ENCODE data around the gene NRN1L.

The NRN1L gene

DNA sequence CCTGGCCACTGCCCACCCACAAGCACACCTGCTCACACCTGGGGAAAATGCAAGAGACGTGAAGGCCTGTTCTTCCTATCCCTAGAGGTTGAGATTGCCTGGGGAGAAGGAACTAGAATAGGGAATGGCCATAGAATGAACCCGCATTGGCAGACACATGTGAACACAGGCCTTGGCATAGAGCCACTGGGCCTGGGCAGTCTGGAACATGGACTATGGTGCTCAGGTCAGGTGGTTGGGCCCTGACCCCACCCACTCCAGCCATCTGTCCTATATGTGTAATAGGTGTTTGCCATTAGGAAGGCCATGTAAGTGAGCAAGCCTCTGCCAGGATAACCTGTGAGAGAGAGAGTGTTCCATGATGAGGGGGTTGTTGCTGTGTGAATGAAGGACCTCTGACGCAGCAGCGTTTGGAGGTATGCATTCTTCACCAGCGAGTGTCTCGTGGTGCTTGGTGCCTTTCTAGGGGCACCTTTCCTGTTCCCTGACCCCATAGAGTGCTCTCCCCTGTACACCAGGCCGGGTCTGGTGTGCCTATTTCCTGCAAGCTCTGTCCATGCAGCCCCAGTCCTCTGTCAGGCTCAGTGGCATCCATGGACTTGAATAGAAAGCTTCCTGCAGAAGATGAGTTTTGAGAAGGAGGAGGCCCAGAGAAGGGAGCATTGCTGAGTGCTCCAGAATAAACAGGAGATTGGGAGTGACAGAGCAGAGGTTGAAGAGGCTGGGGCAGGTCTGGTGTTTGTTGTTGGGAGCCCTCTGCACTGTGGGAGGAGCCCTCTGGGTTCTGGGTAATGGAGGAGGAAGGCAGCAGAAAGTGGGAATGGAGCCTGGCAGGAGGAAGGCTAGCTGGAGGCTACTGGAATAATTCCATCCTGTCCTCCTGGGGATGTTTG lies 31.4 kb downstream of the NRN1L start:
- no peak for DNase-seq

DNA sequence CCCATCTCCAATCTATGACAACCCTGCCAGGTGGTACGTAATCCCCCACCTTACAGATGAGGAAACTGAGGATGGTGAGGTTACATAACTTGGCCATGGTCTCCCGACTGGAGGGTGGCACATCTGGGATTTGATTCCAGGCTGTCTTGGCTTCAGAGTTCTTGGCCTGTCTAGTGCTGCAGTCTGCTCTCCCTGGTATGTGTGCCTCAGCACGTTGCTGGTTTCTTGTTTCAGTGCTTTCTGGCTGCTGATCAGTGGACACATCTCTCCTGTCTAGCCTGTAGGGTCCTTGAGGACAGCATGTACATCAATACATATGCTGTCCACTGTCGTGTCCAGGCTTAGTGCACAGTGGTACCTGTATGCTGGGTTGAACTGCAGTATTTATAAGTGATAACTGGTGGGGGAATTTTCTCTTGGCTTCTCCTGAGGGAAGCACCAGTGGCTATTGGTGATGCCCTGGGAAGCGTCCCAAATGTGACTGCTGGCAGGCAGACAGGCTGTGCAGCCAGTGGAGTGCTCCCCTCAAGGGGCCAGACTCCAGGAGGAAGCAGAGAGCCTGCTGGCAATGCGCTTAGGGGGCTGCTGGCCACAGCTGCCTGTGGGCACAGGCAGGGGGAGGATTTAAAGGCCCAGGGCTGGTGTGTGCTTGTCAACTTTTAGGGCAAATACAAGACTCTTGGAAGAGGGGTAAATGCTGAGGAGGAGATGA lies 32.6 kb downstream of the NRN1L start:
- peak in 48 of 56 donors; percentile 26 to 80 (median 56) for DNase-seq

DNA sequence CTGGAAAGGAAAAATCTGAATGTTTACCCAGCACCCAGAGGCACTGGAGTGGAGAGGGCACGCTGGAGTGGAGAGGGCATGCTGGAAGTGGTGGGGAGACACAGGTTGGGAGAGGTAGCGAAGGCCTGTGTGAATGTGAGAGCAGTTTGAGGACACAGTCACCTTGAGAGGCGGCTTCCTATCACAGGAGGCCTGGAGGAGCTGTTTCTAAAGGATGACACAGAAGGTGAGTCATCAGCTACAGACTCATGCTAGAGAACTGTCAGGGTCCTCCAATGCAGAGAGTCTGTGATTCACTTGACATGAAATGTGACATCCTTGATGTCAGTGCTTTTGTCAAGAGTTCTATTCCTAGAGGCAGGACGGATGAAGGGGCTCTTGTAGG lies 33.2 kb downstream of the NRN1L start:
- peak in 28 of 56 donors; percentile 24 to 90 (median 60) for DNase-seq

DNA sequence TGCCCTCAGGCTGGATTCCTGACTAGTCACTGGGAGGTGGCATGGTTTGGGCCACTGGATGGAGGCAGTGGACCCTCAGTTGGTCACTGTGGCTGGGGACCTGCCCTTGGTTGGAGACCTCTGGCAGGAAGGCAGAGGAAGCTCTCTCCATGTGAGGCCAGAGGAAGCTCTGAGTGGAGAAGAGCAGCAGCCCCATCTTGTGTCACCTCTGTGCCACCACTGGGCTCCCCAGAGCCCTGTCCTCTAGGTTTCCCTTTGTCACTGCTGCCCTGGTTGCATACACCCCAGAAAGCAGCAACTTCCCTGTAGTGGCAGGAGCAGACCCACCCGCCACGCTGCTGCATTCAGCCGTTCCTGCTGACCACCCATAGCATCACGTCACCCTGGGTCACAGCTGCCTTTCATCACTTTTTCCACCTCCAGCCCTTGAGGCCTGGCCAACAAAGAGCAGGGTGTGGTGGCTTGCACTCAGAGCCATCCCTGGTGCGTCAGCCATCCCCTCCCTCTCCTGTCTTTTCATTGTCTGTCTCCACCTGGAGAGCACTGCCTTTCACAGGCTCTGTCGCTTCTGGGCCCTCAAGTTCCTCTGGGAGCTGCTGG lies 35.0 kb downstream of the NRN1L start:
- DNase-seq = no peak

DNA sequence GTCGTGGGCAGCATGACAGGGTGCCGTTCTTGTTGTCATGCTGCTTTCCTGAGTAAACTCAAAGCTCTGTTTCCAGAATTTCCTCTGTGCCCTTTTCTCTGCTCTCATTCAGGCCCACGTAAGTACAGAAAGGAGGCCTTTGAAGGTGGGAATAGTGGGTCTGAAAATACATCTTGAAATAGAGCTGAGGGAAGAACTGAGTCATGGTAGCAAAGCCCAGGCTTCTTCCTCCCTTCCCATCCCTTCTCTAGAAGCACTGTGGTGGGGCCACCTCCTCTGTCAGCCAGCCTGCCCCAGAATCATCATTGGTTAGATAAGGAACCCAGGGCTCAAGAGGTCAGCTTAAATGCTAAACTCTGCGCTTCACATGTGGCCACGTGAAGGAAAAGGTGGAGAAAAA lies 37.5 kb downstream of the NRN1L start:
- DNase-seq = peak in 3 of 56 donors; percentile 22 to 37 (median 34)

DNA sequence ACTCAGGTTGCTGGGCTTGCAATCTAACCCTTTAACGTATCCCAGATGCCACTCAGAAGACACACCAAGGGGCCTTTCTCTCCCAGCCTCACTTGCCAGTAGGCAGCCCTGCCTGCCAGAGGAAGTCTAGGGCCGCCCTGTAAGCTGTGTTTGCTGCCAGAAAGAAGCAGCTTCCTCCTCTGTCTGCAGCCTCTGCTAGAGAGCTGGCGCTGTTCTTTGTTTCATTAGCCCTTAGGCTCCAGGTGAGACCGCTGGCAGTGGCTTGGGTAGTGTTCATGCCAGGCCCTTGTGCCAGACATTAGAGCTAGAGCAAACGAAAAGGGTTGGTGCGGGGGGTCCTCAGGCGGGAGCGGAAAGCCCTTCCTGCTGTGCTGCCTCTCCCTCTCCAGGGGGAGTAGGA lies 38.1 kb downstream of the NRN1L start:
- DNase-seq = no peak

DNA sequence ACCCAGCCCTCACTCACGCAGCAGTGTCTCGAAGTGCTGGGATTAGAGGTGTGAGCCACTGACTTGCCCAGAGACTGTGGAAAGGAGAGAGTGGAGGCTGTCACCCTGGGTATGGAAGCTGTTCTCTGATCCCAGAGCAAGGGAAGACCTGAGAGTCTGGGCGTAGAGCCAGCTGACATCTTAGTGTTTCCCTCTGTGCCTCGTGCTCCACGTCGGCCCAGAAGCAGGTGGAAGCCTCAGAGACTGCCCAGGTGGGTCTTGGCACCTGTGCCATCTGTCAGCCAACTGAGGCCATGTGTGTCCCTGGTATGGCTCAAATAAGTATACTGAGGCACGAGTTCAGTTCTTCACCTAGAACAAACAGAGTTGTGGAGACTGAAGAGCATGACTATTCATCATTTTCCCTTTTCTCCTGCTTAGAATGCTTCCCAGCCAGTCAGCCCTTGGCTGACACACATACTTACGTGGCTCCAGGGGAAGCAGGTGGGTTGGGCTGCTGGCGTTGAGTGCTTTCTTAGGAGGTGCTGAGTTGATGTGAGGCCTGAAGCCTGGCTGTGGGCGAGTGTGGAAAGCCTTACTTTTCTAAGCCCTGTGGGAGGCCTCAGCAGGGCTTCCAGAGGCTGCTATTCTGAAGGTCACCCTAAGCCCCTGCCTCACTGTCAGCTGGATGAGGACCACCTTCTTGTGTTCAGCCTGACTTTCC lies 38.9 kb downstream of the NRN1L start:
- DNase-seq = peak in 30 of 56 donors; percentile 12 to 80 (median 36)

DNA sequence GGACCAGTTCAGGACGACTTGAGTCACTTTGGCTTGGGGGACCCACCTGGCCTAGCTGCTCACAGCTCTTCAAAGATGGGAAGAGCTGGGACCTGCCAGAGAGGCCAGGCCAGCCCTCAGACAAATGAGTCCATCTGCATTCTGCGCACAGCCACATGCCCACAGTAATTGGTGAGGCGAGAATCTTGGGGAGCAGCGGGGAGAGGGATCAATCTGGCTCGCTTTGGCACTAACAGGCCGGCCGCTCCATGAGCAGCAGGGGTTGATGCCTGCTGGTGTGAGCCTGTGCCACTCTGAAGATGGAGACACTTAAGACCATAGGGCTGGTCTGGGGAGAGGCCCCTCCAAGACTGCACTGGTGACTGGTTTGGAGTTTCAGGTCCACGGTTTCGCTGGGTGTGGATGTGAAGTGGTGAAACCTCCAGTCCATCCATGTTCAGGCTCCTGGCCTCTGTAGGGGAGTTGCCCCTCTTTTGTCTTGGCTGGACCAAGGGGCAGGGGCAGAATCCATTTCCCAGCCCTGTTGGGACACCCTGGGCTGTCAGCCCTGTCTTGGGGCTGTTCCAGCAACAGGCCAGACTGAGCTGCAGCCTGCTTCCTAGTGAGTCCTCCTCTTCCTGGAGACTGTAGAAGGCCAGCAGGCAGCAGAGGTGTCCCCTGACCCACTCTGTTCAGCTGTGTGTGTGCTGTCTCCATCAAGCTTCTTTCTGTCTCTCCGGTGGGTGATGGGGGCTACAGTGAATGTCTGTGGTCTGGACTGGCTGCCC lies 39.6 kb downstream of the NRN1L start:
- no peak for DNase-seq

DNA sequence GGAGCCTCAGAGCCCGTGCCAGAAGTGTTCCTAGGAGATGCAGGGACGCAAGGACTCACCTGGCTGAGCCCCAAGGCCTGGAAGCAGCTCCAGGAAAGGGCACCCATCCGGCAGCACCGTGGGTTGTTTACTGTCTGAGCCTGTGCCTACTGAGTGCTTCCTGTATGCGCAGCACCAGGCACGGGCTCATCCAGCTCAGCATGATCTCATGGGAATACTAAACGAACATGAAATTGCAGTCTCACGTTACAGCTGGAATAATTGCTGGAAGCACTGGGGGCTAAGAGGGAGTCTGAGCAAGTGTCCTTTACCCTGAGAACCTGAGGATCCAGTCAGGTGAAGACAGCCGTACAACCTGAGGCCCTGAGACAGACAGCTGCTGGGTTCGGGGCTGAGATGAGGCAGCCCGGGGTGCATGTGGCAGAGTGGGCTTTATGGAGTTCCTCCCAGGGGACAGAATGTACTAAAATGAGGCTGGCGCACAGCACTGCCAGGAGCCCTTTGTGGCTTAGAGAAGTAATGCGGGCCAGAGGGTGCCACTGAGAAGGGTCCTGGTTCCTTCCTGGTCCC lies 41.6 kb downstream of the NRN1L start:
- DNase-seq = peak in 30 of 56 donors; percentile 8 to 56 (median 34)

DNA sequence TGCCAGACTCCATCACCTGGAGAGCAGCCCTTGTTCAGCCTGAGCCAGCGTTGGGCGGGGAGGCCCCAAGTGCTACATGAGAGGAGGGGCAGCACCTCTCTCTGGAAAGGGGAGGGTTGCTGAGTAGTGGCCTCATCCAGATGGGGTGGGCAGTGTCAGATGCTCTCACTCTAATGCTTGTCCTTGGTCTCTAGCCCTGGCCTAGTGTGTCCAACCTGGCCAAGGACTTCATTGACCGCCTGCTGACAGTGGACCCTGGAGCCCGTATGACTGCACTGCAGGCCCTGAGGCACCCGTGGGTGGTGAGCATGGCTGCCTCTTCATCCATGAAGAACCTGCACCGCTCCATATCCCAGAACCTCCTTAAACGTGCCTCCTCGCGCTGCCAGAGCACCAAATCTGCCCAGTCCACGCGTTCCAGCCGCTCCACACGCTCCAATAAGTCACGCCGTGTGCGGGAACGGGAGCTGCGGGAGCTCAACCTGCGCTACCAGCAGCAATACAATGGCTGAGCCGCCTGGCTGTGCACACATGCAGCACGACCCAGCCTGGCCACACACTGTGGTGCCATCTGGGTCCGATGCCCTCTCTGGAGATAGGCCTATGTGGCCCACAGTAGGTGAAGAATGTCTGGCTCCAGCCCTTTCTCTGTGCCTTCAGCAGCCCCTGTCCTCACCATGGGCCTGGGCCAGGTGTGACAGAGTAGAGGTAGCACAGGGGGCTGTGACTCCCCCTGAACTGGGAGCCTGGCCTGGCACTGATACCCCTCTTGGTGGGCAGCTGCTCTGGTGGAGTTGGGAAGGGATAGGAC lies 42.7 kb downstream of the NRN1L start:
- DNase-seq = no peak

DNA sequence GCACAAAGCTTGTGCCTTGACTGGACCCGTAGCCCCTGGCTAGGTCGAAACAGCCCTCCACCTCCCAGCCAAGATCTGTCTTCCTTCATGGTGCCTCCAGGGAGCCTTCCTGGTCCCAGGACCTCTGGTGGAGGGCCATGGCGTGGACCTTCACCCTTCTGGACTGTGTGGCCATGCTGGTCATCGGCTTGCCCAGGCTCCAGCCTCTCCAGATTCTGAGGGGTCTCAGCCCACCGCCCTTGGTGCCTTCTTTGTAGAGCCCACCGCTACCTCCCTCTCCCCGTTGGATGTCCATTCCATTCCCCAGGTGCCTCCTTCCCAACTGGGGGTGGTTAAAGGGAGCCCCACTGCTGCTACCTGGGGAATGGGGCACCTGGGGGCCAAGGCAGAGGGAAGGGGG lies 43.5 kb downstream of the NRN1L start:
- DNase-seq = no peak

DNA sequence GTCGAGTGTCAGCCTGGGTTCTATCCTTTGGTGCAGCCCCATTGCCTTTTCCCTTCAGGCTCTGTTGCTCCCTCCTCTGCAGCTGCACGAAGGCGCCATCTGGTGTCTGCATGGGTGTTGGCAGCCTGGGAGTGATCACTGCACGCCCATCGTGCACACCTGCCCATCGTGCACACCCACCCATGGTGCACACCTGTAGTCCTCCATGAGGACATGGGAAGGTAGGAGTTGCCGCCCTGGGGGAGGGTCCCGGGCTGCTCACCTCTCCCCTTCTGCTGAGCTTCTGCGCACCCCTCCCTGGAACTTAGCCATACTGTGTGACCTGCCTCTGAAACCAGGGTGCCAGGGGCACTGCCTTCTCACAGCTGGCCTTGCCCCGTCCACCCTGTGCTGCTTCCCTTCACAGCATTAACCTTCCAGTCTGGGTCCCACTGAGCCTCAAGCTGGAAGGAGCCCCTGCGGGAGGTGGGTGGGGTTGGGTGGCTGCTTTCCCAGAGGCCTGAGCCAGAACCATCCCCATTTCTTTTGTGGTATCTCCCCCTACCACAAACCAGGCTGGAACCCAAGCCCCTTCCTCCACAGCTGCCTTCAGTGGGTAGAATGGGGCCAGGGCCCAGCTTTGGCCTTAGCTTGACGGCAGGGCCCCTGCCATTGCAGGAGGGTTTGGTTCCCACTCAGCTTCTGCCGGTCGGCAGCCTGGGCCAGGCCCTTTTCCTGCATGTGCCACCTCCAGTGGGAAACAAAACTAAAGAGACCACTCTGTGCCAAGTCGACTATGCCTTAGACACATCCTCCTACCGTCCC lies 44.1 kb downstream of the NRN1L start:
- DNase-seq = peak in 53 of 56 donors; percentile 14 to 86 (median 57)

DNA sequence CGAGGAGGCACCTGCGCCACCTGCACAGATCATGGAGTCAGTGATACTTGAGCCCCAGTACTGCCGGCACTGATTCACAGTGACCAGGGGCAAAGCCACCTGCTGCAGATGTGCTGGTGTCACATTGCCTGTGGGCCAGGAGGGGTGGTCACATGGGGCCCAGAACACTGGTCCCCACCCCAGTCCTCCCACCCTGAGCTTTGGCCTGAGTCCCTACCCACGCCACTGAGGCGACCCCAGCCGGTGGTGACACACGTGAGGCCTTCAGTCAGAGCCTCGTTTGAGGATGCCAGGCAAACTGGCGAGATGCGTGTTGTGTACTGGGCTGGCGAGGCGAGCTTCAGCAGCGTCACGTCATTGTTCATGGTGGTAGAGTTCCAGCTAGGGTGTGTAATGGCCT lies 45.5 kb downstream of the NRN1L start:
- DNase-seq = no peak

DNA sequence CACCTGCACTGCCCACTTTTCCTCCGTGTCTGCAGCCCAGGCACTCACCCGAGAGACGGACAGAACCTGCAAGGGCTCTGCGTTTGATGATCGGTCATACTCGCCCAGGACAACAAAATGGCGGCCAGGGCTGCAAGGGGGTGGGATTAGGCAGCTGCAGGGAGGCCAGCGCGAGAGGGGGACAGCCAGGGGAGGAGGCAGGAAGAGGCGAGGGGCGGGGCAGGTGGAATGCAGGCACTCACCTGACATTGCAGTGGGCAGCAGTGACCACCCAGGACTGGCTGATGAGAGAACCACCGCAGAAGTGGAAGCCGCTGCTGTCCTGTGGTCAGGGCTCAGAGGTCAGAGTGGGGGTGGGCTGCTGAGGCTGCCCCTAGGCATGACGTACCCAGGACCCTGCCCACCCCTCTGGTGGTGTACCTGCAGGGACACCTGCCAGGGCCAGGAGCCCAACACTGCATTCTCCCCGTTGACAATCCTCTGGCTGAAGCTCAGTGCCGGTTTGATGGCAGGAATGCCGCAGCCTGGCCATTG lies 46.1 kb downstream of the NRN1L start:
- no peak for DNase-seq

DNA sequence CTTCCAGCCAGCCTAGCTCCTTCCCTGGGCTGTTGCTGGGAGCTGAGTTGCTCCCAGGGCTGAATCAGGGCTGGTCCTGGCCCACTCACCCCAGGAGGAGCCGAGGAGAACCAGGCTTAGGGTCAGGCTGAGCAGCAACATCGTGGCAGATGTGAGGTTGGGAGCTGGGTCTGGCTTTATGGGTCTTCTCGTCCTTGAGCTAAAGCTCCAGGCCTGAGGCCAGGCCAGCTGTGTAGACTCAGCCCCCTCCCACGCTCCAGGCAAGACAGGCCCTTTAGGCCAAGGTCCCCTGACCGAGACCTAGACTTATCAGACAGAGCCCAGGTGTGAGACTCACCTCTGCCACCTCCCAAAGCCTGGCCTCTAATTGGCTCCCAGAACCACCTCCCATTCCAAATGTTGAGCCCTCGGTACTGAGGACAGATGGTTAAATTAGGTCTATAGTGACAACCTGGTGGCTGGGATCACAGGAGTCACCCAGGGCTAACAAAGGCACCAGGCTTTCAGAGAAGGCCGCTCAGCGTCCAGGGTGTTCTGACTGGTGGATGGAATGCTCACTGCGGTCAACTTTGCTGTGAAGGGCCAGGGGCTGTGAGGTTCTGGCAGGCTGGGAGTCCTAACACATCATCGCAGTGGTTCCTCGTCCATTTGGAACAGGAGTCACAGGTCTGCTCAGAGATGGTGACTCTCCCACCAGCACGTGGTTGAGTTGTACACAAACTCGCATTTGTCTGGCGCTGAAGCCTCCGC lies 47.2 kb downstream of the NRN1L start, which contains the start of gene CTRL:
Gene CTRL, minus strand, starts transcription at position 151 of the 750 bp plus-strand sequence. Its CDS starts 10 bp downstream, at position 141.
- no peak for DNase-seq

DNA sequence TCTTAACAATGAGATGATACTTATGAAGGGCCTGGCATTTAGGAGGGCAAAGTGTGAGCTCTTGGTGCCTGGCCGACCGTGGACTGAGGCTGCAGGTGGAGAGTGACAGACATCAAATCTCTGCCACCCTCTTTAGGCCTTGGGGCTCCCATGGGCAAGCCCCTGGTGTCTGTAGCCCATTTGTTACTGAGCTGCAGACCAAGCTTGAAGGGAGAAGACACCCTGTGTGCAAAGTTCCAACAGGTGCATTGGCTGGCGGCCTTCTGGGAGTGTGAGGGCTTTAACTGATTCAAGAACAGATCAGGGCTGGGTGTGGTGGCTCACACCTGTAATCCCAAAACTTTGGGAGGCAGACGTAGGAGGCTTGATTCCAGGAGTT lies 47.8 kb downstream of the NRN1L start:
- no peak for DNase-seq

DNA sequence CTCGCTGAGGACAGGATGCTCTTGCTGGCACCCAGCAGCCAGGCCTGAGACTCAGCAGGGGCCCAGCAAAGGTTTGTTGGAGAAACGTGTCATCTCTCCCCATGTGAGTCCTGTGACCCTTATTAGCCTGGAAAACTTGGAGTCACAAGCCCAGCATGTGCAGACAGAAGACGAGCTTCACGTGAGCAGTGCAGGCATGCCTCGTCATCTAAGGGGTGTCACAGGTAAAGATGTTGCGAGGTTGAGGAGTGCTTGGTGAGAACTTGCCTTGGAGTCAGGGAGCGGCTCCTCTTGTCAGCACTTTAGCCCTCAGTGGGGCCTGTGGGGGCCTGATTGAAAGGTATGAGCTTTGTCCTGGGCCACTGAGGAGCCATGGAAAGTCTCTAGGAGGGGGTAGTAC lies 49.1 kb downstream of the NRN1L start:
- no peak for DNase-seq
